HepG2 (cell line): ENCODE data around the gene RSRC2.

Source experiments
- JUNB ChIP-seq: sonication (generic); formaldehyde crosslinking; IDR thresholded peaks from 2 replicates; pipeline ENCODE4 v1.8.0; 2022; ENCODE audit warnings: missing genetic modification reagents, mild to moderate bottlenecking, borderline replicate concordance
- KDM4B ChIP-seq: sonication (generic); formaldehyde crosslinking; IDR thresholded peaks from 2 replicates; pipeline ENCODE4 v1.4.0; 2020; ENCODE audit warnings: missing genetic modification reagents
- MAFG ChIP-seq: sonication (generic); formaldehyde crosslinking; IDR thresholded peaks from 2 replicates; pipeline ENCODE4 v1.5.1; 2020; ENCODE audit warnings: mild to moderate bottlenecking, missing genetic modification reagents
- RAD21 ChIP-seq: fragments of 450-650 bp; formaldehyde crosslinking; IDR thresholded peaks from 2 replicates; pipeline ENCODE4 v1.5.0; 2020; ENCODE audit warnings: mild to moderate bottlenecking

DNA sequence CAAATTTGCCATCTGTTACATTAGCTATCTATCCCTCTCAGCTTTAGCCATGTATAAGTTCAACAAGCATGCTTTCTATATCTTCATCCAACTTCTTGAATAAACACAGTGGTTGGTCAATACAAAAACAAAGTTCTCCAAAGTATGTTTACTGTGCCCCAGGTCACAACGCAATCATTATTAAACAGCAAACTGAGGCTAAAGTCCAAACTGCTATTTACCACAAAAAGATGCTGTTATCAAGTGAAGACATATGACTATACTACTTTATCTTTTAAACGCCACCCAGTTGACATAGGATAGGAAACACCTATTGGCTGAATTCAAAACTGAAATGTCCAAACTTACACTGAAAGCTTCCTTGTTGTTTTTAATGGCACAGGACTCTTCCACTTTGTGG, 37.7 kb downstream of the RSRC2 start:
- no peak for TF ChIP-seq MAFG (CRISPR knock-in tag)
- no peak for TF ChIP-seq RAD21
- 0 out of 2 replicates have a peak, but pooled peaks have one; percentile 50 for TF ChIP-seq KDM4B (CRISPR knock-in tag)
- TF ChIP-seq JUNB = no peak
